ENCODE data around the gene VAMP1. TPM values are rescaled to one million over a fixed set of nuclear protein-coding genes. Genes with fewer than 3 reads are reported as not detected.
"Not testable (repeated sequence)": the region's sequence is repeated elsewhere in the genome, so short reads cannot be mapped to it uniquely, and the experiment has no call there.

The VAMP1 gene
- total RNA-seq = 1 to 10 TPM; 4.2 to 9.6 (median 6.2) TPM

DNA sequence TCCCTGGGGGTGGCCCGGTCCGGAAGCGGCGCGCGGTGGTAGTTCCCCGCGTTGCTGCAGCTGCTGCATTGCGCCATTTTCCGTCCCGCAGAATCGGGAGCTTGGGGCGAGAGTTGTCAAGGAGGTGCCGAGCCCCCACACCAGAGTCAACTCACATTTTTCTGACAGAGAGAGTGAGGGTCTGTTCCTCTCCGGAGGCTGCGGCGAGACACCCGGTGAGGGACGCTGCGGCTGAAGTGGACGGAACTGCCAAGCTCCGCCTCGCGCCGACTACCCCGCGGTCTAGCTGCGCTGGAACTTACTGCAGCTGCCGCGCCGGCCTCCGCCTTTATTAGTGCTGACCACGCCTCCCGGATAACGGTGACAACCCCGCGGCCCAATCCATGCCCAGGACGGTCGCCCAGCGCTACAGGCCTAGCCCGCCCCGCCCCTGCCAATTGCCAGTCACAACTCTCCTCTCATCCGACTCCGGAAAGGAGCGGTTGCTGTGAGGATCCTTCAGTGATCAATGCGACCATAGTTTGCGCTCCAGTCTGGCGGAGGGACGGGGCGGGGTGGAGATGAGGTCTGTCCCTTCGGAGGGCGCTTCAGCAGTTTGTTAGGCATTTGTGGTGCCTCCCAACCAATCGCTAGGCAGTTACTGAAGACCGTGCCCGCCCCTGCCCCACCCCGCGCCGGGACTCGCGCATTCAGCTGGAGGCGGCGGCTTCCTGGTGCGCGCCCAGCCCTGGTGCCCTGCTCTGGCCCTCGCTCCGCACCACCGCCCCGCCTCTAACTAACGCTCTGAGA lies at the start of gene VAMP1:
VAMP1 (minus strand) TSS at position 303 of the 789 bp plus-strand sequence; CDS start at position 157, 146 bp downstream.
- TF ChIP-seq, protein P1, sequence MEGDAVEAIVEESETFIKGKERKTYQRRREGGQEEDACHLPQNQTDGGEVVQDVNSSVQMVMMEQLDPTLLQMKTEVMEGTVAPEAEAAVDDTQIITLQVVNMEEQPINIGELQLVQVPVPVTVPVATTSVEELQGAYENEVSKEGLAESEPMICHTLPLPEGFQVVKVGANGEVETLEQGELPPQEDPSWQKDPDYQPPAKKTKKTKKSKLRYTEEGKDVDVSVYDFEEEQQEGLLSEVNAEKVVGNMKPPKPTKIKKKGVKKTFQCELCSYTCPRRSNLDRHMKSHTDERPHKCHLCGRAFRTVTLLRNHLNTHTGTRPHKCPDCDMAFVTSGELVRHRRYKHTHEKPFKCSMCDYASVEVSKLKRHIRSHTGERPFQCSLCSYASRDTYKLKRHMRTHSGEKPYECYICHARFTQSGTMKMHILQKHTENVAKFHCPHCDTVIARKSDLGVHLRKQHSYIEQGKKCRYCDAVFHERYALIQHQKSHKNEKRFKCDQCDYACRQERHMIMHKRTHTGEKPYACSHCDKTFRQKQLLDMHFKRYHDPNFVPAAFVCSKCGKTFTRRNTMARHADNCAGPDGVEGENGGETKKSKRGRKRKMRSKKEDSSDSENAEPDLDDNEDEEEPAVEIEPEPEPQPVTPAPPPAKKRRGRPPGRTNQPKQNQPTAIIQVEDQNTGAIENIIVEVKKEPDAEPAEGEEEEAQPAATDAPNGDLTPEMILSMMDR (IDR thresholded peaks at IDR 0.05) = no peak
- ATAC-seq (ENCODE audit: low FRiP score) = peak; percentile 98
- peak; percentile 95 for DNase-seq (ENCODE audit: low spot score)

- no peak for ATAC-seq (ENCODE audit: low FRiP score)
- TF ChIP-seq, protein P1 (IDR thresholded peaks at IDR 0.05) = no peak
These were observed 49.7 kb upstream of the VAMP1 start for GRCh38 chr12:6520186-6520585.

GRCh38 chr12:6508087-6508486 lies 37.6 kb upstream of the VAMP1 start:
- DNase-seq (ENCODE audit: low spot score) = no peak
- no peak for ATAC-seq (ENCODE audit: low FRiP score)
- TF ChIP-seq, protein P1 (IDR thresholded peaks at IDR 0.05) = no peak

More at GRCh38 chr12:6520186-6520585, 49.7 kb upstream of the VAMP1 start:
- DNase-seq (ENCODE audit: low spot score) = no peak

- ATAC-seq (ENCODE audit: low FRiP score) = no peak
- DNase-seq (ENCODE audit: low spot score) = no peak
- TF ChIP-seq, protein P1 (IDR thresholded peaks at IDR 0.05) = no peak
These were observed 36.9 kb upstream of the VAMP1 start for GRCh38 chr12:6507102-6507998.

GRCh38 chr12:6500466-6500865 lies 30.0 kb upstream of the VAMP1 start:
- ATAC-seq (ENCODE audit: low FRiP score) (no peak), DNase-seq (ENCODE audit: low spot score) (no peak)
- TF ChIP-seq, protein P1 (IDR thresholded peaks at IDR 0.05) = no peak

GRCh38 chr12:6497291-6497690 lies 26.8 kb upstream of the VAMP1 start:
- ATAC-seq (ENCODE audit: low FRiP score); DNase-seq (ENCODE audit: low spot score): not testable (repeated sequence)

- no peak for ATAC-seq (ENCODE audit: low FRiP score)
- no peak for DNase-seq (ENCODE audit: low spot score)
- TF ChIP-seq, protein P1 (IDR thresholded peaks at IDR 0.05) = no peak
These were observed 24.5 kb upstream of the VAMP1 start for GRCh38 chr12:6494968-6495367.
